H9 (cell line): ENCODE data around the gene CSTF1. TPM values are rescaled to one million over a fixed set of nuclear protein-coding genes. Genes with fewer than 3 reads are reported as not detected.

Experiments
- DNase-seq: peaks from one replicate; pipeline ENCODE4 v3.0.0-alpha.2; 2017
- H2AFZ ChIP-seq: one replicate; pipeline ENCODE4 v1.6.1; 2013; ENCODE audit warnings: mild to moderate bottlenecking, low read length, control low read depth, moderate library complexity
- H2AK5ac ChIP-seq: 2 replicates; pipeline ENCODE4 v1.6.1; 2013; ENCODE audit warnings: low read length, control low read depth, mixed read lengths; ENCODE audit not compliant: insufficient read length
- H2BK120ac ChIP-seq: one replicate; pipeline ENCODE4 v1.6.1; 2013; ENCODE audit warnings: low read depth, mild to moderate bottlenecking, low read length, control low read depth, inconsistent platforms; ENCODE audit not compliant: poor library complexity, severe bottlenecking
- H2BK12ac ChIP-seq: 2 replicates; pipeline ENCODE4 v1.6.1; 2013; ENCODE audit warnings: low read length, control low read depth, mixed read lengths, low read depth; ENCODE audit not compliant: insufficient read length
- H2BK15ac ChIP-seq: 2 replicates; pipeline ENCODE4 v1.6.1; 2013; ENCODE audit warnings: low read depth, low read length, control low read depth
- H2BK20ac ChIP-seq: one replicate; pipeline ENCODE4 v1.6.1; 2013; ENCODE audit warnings: low read depth, mild to moderate bottlenecking, low read length, control low read depth, inconsistent platforms; ENCODE audit not compliant: poor library complexity, severe bottlenecking
- H2BK5ac ChIP-seq: 2 replicates; pipeline ENCODE4 v1.6.1; 2013; ENCODE audit warnings: low read length, control low read depth, mixed read lengths; ENCODE audit not compliant: insufficient read length
- H3K14ac ChIP-seq: 2 replicates; pipeline ENCODE4 v1.6.1; 2013; ENCODE audit warnings: low read length, control low read depth; ENCODE audit not compliant: insufficient read depth
- H3K18ac ChIP-seq: 2 replicates; pipeline ENCODE4 v1.6.1; 2013; ENCODE audit warnings: low read depth, mild to moderate bottlenecking, mixed read lengths, low read length, control low read depth; ENCODE audit not compliant: insufficient read length
- H3K23ac ChIP-seq: 2 replicates; pipeline ENCODE4 v1.6.1; 2013; ENCODE audit warnings: low read length, control low read depth, mixed read lengths, low read depth; ENCODE audit not compliant: insufficient read length
- H3K23me2 ChIP-seq: 2 replicates; pipeline ENCODE4 v1.6.1; 2013; ENCODE audit warnings: low read depth, mild to moderate bottlenecking, mixed read lengths, low read length, control low read depth; ENCODE audit not compliant: insufficient read length, poor library complexity, severe bottlenecking
- H3K27ac ChIP-seq: 2 replicates; pipeline ENCODE4 v1.5.1; 2013; ENCODE audit warnings: low read length, control low read depth, mixed read lengths, low read depth; ENCODE audit not compliant: insufficient read length
- H3K27me3 ChIP-seq: 2 replicates; pipeline ENCODE4 v1.6.1; 2013; ENCODE audit warnings: low read length, control low read depth, inconsistent platforms; ENCODE audit not compliant: insufficient read depth
- H3K4ac ChIP-seq: 2 replicates; pipeline ENCODE4 v1.6.1; 2013; ENCODE audit warnings: low read depth, mild to moderate bottlenecking, control low read depth, inconsistent platforms, low read length, moderate library complexity
- H3K4me1 ChIP-seq: 2 replicates; pipeline ENCODE4 v1.6.1; 2013; ENCODE audit warnings: low read length, control low read depth, inconsistent platforms; ENCODE audit not compliant: insufficient read depth
- H3K4me2 ChIP-seq: 2 replicates; pipeline ENCODE4 v1.6.1; 2013; ENCODE audit warnings: low read length, control low read depth, mixed read lengths; ENCODE audit not compliant: insufficient read length, insufficient read depth
- H3K56ac ChIP-seq: 2 replicates; pipeline ENCODE4 v1.6.1; 2013; ENCODE audit warnings: low read depth, mild to moderate bottlenecking, mixed read lengths, low read length, control low read depth; ENCODE audit not compliant: insufficient read length
- H3K79me1 ChIP-seq: 2 replicates; pipeline ENCODE4 v1.6.1; 2013; ENCODE audit warnings: low read depth, mild to moderate bottlenecking, moderate library complexity, low read length, control low read depth, inconsistent platforms; ENCODE audit not compliant: insufficient read depth, poor library complexity, severe bottlenecking
- H3K79me2 ChIP-seq: 2 replicates; pipeline ENCODE4 v1.6.1; 2013; ENCODE audit warnings: low read length, control low read depth, inconsistent platforms; ENCODE audit not compliant: insufficient read depth
- H3K9ac ChIP-seq: 2 replicates; pipeline ENCODE4 v1.6.1; 2013; ENCODE audit warnings: low read length, control low read depth, mixed read lengths; ENCODE audit not compliant: insufficient read length; ENCODE audit errors: extremely low read depth
- H3K9me3 ChIP-seq: one replicate; pipeline ENCODE4 v1.6.1; 2013; ENCODE audit warnings: low read depth, low read length, inconsistent platforms; ENCODE audit not compliant: control insufficient read depth
- H3T11ph ChIP-seq: one replicate; pipeline ENCODE4 v1.6.1; 2013; ENCODE audit warnings: mild to moderate bottlenecking, low read length, control low read depth, inconsistent platforms
- H4K20me1 ChIP-seq: one replicate; pipeline ENCODE4 v1.6.1; 2013; ENCODE audit not compliant: control insufficient read depth, insufficient read length, insufficient read depth
- H4K5ac ChIP-seq: 2 replicates; pipeline ENCODE4 v1.6.1; 2013; ENCODE audit warnings: low read depth, mild to moderate bottlenecking, mixed read lengths, low read length, control low read depth; ENCODE audit not compliant: insufficient read length
- H4K8ac ChIP-seq: replicated peaks from 2 replicates; pipeline ENCODE4 v1.6.1; 2013; ENCODE audit warnings: low read length, control low read depth, mixed read lengths, low read depth; ENCODE audit not compliant: insufficient read length
- H4K91ac ChIP-seq: 2 replicates; pipeline ENCODE4 v1.6.1; 2013; ENCODE audit warnings: low read depth, mild to moderate bottlenecking, moderate library complexity, mixed read lengths, low read length, control low read depth; ENCODE audit not compliant: insufficient read length
- H3K27ac Mint-ChIP-seq, 3 experiments: 2 replicates in 2 of 3; 3 replicates in 1 of 3; pipeline ENCODE4 v1.8.0; 2020 to 2021; ENCODE audit warnings: mixed read lengths in 3 of 3, mild to moderate bottlenecking in 1 of 3, moderate library complexity in 1 of 3
- H3K27me3 Mint-ChIP-seq: 2 replicates; pipeline ENCODE4 v1.8.0; 2021; ENCODE audit warnings: low read depth, mild to moderate bottlenecking, moderate library complexity, mixed read lengths
- H3K36me3 Mint-ChIP-seq, 3 experiments: 2 replicates in 2 of 3; 3 replicates in 1 of 3; pipeline ENCODE4 v1.8.0; 2020 to 2021; ENCODE audit warnings: low read depth in 3 of 3, mixed read lengths in 3 of 3; ENCODE audit not compliant: insufficient read depth in 1 of 3
- H3K4me1 Mint-ChIP-seq, 2 experiments: 2 replicates each; pipeline ENCODE4 v1.8.0; 2020; ENCODE audit warnings: mixed read lengths in 2 of 2
- H3K4me3 Mint-ChIP-seq, 2 experiments: 2 replicates in 1 of 2; 3 replicates in 1 of 2; pipeline ENCODE4 v1.8.0; 2020 to 2021; ENCODE audit warnings: mild to moderate bottlenecking in 2 of 2, mixed read lengths in 2 of 2, moderate library complexity in 1 of 2
- H3K9me3 Mint-ChIP-seq, 2 experiments: 2 replicates in 1 of 2; 3 replicates in 1 of 2; pipeline ENCODE4 v1.8.0; 2020; ENCODE audit warnings: mild to moderate bottlenecking in 2 of 2, mixed read lengths in 2 of 2, moderate library complexity in 1 of 2
- CTCF ChIP-seq: fragments of 200-600 bp; sonication (generic); conservative IDR thresholded peaks from 3 replicates; pipeline ENCODE4 v1.8.0; 2021; ENCODE audit warnings: antibody characterized with exemption, mild to moderate bottlenecking
- WGBS: extraction: QIAGEN DNeasy Blood & Tissue Kit; methylation state at CpG from one replicate; pipeline ENCODE4 v1.1.7; 2013; ENCODE audit warnings: missing lambda C conversion rate, low lambda C conversion rate, mixed read lengths; ENCODE audit not compliant: insufficient read length; ENCODE audit errors: extremely low coverage; 5-methylcytosine and 5-hydroxymethylcytosine counted together
- total RNA-seq: library from RNA; stranded (reverse); gene quantifications from 2 replicates; pipeline ENCODE4 v1.2.1, GENCODE V29; 2021

The CSTF1 gene
- total RNA-seq, 1 experiment from 2014 or later: 72.9 TPM

GRCh38 chr20:56454754-56455153, 62.3 kb downstream of the CSTF1 start:
- Mint-ChIP-seq H3K4me3 (no peak overlapping the region), H3K27me3 (peaks cover 35% of the 10 kb centered on the region), H3K27ac (no peak overlapping the region), H3K9me3 (no peaks in the 10 kb centered on the region), H3K36me3 (no peaks in the 10 kb centered on the region), H3K4me1 (no peaks in the 10 kb centered on the region)
- no peak overlapping the region for H3K14ac ChIP-seq
- no peak overlapping the region for H3K9ac ChIP-seq
- H2AFZ ChIP-seq: no peak overlapping the region
- no CpG with 5 or more reads among the region's 7 CpGs for WGBS
- H3K23me2 ChIP-seq: no peaks in the 10 kb centered on the region
- H3K79me2 ChIP-seq: no peaks in the 10 kb centered on the region
- no peak overlapping the region for H3K4ac ChIP-seq
- H4K5ac ChIP-seq: no peak overlapping the region
- no peak for DNase-seq
- no peak overlapping the region for H2BK20ac ChIP-seq
- H3K27me3 ChIP-seq: no peaks in the 10 kb centered on the region
- H2BK15ac ChIP-seq: no peak overlapping the region
- no peak overlapping the region for H3K23ac ChIP-seq
- no peak overlapping the region for H3T11ph ChIP-seq
- no peak overlapping the region for H4K91ac ChIP-seq
- H2BK120ac ChIP-seq: no peak overlapping the region
- no peak overlapping the region for H3K56ac ChIP-seq
- no peak overlapping the region for H3K4me2 ChIP-seq
- H2BK5ac ChIP-seq: no peak overlapping the region
- no peaks in the 10 kb centered on the region for H4K20me1 ChIP-seq
- no peaks in the 10 kb centered on the region for H3K9me3 ChIP-seq
- H3K79me1 ChIP-seq: no peaks in the 10 kb centered on the region
- H4K8ac ChIP-seq: no peak overlapping the region
- H2BK12ac ChIP-seq: no peak overlapping the region
- no peak overlapping the region for H2AK5ac ChIP-seq
- TF ChIP-seq CTCF: no peak
- H3K4me1 ChIP-seq: no peaks in the 10 kb centered on the region
- H3K18ac ChIP-seq: no peak overlapping the region
- no peak overlapping the region for H3K27ac ChIP-seq

Other genes starting within 250 kb of the CSTF1 start
- not detected in 2 replicates for gene MC3R, start 143.9 kb upstream of the CSTF1 start, total RNA-seq
- 24.2 and 25.4 TPM in 2 replicates for gene FAM210B, start 33.7 kb upstream of the CSTF1 start, total RNA-seq
- gene AURKA, start 430 bp upstream of the CSTF1 start, total RNA-seq: 81.9 and 86.8 TPM in 2 replicates
- gene CASS4, start 19.6 kb downstream of the CSTF1 start, total RNA-seq: not detected in 2 replicates
- gene RTF2, start 76.0 kb downstream of the CSTF1 start, total RNA-seq: 57.2 and 62.6 TPM in 2 replicates
- gene FAM209A, start 132.1 kb downstream of the CSTF1 start, total RNA-seq: 0.24 TPM in 1 of 2 replicates, not detected in the other
- 0.33 and 0.92 TPM in 2 replicates for gene FAM209B, start 140.6 kb downstream of the CSTF1 start, total RNA-seq
- gene TFAP2C, start 236.7 kb downstream of the CSTF1 start, total RNA-seq: 22.5 and 24.3 TPM in 2 replicates